ENCODE measurements around the gene ASTN2.
A peak's percentile ranks its signal among the peaks of the same experiment; 100 is the strongest.

The ASTN2 gene

DNA sequence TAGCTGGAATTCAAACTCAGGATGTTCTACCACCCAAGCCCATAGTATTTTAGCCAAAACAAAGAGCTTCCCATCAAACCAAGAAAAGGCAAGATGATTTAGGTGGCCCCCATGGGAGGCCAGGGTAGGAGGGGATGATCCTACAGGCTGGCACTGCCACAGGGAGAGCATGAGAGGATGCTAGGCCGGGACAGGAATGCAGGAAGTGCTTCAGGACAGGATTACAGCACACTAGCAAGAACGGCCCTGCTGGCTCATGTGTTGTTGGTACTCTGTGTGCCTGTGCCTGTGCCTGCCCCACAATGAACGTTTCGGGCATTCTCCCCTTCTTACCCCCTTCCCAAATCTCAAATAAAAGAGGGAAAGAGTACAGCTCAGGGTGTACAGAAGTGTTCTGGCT is 838.5 kb downstream of the ASTN2 start:
- DNase-seq = no peak

DNA sequence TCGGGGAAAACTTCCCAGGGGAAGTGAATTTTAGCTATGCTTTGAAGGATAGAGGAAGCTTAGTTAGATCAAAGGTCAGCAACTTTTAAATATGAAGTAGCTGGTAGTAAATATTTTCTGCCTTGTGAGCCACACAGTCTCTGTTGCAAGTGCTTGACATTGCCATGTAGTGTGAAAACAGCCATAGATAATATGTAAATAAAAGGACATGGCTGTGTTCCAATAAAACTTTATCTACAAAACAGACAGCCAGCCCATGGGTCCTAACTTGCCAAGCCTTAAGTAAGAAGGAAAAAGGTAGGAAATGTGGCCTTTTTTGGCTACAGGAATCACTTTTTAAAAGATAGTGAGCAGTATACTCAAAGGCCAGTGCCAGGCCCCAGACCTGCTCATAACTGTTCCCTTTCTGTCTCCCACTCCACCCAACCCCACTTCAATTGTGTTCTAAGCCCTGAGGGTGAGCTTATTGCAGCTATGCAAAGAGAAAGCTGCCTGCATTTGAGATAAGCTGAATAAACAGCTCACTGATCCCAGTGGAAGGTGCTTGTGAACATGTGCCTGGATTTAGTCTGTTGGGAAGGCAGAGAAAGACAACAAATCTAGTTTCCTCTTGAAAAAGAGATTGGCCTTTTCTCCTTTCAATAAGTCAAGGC is 840.7 kb downstream of the ASTN2 start:
- no peak for DNase-seq

DNA sequence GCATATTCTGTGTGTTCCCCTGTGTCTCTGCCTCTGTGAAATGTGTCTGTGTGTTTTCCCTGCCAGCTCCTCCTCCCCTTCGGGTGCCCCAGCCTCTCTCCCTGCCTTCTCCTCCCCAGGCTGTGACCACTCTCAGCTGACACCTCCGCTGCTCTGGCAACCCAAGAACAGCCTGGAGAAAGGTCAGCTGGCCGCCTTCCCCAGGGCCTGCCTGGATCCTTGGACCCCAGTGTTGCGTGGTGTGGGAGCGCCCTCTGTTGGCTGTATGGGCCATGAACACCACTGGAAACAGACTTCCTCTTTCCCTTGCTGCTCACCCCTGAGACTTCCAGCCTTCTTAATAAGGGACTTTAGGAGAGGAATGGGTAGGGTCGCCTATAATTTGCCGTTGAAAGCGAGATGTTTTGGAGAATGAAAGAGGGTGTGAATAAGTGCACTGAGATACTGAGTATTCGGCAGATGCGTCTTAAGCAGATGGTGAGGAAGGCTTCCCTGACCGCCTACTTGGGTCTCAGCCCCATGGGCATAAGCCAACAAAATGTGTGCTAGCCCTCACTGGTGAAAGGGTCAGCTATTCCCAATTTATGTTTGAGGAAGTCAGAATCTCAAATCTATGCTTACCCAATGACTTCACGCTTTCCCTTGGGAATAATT is 842.6 kb downstream of the ASTN2 start:
- peak; percentile 81 for DNase-seq

DNA sequence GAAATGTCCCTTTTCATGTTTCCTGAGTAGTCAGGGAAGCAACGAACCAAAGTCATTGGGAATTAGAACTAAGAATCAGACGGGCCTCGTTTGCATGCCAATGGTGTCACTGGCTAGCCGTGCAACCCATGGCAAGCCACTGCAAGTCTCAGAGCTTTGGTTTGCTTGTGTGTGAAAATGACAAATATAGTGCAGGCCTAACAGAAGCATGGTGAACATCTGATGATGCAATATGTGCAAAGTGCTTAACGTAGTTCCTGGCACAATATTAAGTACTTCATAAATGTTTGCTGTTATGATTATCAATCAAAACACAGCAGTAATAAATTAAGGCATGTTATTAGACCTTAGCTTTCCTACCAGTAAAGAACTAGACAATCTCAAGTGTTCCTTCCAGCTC is 845.7 kb downstream of the ASTN2 start:
- no peak for DNase-seq

DNA sequence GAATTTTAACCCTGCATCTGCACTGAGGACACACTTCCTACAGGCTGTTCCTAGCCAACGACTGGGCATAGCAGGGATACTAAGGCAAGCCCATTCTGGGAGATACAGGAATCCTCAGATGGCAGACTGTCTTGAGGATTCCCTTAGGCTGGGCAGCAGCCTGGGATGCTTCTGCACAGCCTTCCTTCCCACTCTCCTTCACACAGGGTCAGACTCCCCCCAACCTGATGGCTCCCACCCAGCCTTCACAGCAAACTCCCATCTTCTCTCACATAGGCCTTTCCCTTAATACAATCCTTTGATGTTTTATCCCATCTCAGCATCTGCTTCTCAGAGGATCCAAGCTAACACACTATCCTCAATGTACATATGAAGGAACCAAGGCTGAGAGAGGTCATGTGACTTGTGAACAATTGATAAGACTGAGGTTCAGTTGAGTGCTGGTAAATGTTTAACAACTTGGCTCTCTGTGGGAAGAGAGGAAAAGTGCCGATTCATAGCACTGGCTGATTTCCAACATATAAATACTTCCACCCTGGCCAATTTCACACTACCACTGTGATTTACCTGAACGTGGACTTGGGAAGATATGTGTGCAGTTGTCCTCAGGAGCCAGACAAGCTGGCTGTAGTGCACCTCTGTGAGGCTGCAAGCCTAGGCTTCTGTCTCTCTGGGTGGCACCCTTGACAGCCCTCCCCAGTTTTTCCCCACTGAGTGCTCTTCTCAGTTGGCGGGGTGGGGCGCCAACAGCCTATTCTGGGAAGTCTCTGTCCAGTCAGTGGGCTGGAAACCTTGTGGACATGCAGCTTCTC is 848.0 kb downstream of the ASTN2 start:
- DNase-seq = no peak

DNA sequence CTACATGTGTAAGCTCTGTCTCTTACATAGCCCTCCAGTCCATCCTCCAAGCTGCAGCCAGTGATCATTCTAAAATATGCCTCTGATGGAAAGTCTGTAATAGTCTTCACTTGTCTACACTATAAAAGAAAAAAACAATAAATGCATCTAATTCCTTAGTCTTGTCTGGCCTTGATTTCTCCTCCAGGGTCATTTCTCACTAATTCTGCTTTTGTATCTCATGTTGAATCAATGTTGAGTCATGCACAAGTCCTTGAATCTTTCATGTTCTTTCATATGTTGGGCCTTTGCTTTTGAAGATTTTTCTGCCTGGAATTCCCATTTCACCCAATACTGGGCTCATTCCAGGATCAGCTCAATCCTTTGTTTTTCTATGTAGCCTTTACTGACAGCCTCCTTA is 848.9 kb downstream of the ASTN2 start:
- DNase-seq = no peak

DNA sequence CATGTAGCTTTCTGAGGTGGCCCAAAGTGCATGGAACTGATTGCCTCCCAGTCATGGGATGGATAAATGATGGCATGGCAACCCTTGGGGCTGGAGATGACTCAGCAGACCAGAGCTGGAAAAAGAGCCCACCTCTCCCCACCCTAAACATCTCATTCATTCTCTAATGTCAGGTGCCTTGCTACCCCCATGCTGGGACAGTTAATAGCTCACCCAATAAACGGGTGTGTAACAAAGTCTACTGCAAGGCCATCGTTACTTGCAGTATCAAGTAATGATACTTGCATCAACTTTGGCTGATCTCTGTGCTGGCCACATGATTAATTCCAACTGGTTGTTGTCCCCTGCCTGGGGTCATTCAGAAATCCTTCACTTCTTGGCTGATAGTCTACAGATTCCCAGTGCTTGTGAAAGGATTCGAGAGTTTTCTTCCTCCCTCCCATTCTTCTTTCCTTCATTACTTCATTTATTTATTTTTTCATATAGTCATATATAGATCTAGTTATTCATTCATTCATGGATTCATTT is 850.5 kb downstream of the ASTN2 start:
- no peak for DNase-seq

DNA sequence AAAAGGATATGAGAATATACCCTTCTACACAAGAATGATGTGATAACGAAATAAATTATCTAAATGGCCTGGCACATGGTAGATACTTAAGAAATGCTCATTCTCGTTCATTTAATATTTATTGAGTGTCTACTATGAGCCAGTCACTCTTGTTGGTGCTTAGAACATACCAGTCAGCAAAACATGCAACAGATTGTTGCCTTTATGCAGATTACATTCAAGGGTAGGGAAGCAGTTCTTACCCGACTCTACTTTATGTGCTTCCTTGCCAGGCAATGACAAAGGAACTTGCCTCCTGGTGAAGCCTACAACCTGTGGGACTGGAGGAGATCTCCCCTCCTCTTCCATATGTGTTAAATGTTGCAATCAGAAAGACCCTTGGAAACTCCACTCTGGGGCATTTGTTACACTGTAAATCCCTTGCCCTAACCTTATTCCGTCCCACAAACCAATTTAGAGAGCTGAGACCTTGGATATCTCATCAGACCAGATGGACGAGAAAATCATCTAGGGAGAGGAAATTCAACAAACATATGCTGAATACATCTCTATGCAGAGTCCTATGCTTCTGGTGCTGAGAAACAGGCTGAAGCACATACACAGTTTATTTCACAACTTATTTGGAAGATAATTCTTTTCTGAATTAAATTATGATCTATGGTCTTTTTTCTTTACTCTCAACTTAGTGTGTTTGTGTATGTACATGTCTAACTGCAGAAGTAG is 855.9 kb downstream of the ASTN2 start:
- no peak for DNase-seq

DNA sequence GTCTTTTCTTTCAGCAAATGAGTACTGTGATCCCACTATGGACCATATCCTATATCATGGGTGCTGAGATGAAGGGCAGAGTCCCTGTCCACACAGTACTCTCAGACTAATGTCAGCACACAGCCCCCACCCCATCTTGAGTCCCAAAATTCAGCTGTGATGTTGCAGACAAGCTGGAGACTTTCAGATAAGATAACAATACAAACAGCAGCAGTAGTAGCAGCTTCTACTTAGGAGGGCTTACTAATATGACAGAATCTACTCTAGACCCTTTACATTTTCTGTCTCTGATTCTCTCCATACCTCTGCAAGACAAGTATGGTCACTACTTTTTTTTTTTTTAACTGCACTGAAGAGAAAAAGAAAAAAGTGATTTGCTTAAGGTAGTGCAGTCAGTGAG is 856.8 kb downstream of the ASTN2 start:
- no peak for DNase-seq

DNA sequence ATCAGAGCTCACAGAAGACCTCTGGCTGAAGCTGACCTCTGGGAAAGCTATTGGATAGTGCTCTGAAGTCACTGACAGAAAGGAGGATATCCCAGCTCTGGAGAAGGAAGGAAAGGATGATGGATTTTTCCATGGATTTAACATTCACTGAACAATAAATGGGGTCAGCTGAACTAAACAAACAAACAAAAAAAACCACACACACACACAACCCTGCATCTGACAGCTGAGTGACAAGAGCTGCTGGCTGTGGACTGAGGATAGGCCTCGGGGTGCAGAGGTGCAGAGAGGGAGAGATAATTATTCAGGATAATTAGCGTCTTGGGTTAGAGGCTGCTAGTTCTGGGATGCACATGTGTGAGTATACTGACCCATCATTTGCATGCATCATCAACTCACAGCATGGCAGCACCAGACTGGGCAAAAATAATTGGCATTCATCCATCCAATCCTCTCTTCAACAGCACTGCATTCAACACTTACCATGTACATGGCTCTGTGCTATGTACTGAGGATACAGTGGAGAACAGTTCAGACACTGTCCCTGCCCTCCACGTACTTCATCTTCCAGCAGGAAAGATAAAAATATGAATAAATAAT is 859.2 kb downstream of the ASTN2 start:
- no peak for DNase-seq

DNA sequence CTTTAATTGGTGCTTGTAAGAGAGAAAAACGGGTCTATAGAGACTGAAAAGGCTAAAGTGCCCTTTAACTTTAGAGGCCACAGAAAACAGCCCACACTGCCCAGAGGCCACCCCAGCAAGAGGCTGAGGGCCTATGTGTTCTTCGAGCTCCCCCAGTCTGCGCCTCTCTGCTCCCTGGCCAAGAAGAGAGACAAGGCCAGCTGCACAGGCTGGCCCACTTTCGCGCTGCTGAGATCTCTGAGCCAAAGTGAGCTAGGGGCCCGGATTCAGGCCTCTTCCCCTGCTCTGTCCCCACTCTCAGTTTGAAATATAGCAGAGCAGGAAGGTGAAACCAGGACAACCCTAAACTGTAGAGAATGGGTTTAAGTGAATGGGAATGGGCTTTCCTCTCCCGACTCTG is 859.7 kb downstream of the ASTN2 start:
- no peak for DNase-seq

DNA sequence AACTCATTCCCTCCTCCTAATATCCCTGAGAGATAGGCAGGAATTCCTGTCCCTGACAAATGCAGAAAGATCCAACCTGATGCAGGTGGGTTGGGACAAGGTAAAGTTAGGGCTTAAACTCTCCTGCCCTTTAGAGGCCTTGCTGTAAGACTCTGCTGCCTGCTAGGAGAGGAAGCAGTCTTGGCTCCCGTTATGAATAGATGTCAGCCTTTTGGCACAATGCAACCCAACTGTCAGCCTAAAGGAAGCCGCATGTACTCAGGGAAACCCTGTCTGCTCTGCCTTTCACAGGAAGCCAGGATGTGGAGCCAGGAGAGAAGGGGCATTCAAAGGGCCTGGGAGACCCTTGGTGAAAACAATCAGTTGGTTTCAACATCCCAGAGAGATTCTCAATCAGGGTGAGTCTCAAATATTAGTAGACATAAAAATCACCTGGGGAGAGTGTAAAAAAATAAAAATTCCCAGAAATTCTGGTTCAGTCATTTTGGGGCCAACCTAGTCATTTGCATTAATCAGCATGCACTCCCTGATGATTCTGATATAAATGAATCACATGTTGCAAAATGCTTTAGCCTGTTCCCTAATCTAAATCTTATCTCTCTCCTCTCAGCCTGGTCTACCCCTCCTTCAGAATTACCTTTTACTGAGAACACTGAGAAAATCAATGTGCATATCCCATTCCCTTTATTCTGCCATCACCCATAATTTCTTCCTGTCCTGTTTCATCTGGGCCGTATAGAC is 864.0 kb downstream of the ASTN2 start:
- DNase-seq = no peak

DNA sequence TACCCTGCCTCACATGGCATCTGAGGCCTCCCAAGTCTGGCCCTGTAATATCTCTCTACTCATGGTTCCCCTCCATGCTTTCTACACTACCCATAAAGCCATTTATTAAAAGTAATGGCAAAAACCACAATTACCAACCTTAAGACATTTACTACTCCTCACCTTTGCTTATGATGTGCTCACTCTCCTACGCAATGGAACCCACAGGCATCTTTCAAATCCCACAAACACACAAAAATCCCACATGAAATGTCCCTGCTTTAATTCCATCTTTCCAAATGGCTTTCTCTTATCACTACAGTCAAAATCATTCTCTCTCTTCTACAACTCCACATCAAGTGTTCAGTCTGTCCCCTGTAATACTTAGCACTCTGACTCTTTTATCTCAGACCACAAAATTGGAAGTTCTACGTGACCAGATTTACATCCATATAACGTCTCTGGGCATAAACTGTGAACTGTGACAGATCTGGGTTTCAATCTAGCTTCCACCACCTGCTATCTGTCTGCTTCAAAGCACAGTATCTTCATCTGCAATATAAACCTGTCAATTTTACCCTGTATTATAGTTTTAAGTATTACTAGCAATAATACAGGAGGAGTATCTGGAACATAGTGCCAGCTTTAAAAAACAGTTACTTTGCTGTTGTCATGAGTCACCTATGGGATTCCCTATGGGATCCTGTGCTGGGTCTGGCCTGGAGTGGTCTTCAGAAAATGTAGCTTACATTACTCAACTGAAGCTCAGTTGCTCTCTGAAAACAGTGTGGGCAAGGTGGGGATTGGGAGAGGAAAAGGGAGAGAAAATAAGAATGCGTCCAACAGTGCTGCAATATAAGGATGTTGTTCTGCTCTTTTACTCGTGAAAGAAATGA is 864.8 kb downstream of the ASTN2 start:
- DNase-seq = no peak

DNA sequence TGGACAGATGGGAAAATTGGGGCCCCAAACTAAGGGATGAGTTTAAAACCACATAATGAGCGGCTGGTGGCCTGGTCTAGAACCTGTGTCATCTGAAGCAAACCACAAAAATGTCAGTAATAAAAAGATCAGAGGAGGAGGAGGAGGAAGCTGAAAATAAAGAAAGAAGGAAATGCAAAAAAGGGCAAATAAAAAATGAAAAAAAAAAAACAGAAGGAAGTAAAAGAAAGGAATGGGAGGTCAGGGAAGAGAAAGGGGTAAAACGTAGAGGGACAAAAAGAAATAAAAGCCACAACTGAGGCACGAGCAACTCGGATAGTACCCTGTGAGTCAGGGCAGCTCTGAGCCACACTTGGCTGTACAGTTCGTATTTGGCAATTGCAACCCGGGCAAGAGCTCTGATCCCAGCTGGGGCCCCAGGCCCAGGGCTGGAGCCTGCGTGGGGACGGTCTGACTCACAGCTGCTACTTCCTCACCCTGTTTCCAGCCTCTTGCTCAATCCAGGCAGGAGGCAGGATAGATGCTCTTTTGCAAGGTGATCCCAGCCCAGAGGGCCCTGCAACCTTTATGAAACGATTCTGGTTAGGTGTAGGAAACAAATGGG is 865.7 kb downstream of the ASTN2 start:
- peak; percentile 93 for DNase-seq

DNA sequence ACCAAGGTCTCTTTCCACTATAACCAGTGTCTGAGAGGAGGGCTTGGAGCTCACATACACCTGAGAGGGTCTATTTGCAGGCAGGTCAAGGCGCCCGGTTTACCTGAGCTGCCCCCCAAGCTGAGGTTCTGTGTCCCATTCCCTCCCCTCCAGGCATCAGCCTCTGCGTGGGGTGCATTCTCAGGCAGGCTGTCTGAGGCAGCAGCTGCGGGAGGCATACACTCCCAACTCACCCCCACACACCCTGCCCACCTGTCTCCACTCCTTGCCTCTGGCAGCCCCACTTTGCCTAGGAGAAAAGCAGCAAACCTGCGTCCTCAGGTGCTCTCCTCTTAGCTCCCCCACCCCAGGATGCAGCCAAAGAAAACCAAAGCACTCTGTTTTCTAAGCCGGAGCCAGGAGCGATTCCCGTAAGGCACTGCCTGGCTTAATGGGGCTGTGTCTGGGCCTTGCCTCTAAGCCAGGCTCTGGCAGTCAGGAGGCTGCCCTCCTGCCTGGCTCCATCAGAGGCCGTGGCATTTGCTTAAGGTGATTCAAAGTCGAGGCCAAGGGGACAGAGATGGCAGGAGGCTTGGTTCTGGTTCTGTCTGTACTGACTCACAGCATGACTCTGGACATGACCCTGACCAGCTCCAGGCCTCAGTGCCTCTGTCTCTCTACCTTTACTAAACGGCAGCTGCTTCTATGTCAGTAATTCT is 867.0 kb downstream of the ASTN2 start:
- DNase-seq = no peak

DNA sequence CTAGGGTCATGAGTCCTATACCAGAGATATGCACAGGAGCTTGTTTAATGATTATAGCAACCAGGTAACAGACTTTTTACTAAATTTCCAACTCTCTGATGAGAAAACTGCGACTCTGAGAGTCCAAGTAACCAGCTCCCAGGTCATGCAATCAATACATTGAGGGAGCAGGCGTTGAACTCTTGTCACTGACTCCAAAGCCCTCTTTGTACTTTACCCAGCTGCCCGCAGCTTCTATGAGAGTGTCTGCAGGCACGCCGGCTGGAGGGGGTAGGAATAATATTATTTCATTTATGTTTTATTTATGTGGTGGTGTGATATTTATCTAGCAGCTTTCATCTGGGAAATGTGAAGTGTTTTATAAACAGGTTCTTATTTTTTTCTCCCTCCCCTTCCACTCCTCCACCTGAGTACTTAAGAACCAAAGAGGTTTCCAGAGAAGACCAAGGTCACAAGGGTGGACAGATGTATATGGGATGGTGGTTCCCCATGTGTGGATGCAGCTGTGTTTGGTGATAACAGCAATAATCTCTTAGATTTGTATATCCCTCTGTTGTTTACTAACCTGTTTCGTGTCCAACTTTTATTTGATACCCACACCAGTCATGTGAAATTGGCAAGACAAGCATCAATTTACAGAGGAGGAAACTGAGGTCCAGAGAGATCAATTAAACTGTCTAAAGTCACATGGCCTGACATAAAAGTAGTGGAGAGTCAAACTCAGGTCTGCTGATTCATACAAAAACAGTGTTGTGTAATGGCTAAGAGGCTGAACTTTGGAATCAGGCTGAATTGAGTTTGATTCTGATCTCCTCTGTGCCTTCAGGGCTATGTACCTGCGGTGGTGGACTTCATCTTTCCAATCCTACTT is 867.9 kb downstream of the ASTN2 start:
- DNase-seq = no peak

DNA sequence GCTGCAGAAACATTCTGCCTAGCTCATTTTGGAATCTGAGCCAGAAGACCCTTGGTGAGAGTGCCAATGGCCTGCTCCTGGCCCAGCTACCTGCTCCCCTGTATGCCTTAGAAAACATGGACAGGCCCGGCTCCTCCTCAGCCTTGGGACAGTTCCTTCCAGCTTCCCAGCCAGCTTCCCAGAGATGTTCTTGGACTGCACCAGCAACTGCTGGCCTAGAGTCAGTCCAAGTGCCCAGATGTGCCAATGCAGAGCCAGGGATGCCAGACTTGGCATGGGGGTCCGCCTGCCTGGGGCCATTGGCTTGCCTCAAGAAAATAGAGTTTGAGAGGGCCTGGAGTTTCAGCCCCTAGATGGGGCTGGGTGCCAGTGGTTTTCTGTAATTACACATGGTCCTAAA is 870.0 kb downstream of the ASTN2 start:
- no peak for DNase-seq

DNA sequence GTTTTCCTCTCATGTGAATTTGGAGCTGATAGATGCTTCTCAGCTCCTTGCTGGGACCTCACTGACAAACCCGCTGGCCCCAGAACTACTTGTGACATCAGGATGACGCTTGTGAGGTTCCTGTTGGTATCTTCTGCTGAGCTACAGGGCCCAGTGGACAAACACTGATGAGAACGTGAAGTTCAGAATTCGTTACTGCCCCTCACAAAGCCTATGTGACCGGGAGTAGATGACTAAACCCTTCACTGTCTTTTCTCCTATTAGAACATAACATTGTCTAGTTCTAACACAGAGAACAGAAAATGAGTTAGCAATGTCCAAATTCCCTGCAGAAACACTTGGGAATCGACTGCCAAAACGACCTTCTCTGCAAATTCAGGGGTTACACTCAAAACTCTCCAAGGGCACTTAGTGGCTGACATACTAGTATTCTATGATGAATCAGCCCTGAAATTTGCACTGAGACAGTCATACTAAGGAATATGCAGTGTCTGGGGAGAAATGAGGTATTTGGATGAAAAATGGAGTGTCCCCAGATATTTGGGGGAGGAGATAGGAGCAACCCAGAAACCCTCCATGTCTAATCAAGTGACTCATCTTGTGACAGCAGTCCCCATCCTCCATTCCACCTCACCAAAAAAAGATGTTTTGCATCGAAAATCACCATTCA is 871.0 kb downstream of the ASTN2 start:
- DNase-seq = no peak

Measured in suppressor macrophage treated with lipopolysaccharide for 4 hours (primary cell).